Epidermal melanocyte (primary cell): ENCODE measurements around the gene KCNN3.

ENCODE experiments used
- DNase-seq: peaks from one replicate; pipeline ENCODE4 v3.0.0; 2011; ENCODE audit warnings: low spot score; ENCODE audit not compliant: insufficient read length

KCNN3 gene

DNA sequence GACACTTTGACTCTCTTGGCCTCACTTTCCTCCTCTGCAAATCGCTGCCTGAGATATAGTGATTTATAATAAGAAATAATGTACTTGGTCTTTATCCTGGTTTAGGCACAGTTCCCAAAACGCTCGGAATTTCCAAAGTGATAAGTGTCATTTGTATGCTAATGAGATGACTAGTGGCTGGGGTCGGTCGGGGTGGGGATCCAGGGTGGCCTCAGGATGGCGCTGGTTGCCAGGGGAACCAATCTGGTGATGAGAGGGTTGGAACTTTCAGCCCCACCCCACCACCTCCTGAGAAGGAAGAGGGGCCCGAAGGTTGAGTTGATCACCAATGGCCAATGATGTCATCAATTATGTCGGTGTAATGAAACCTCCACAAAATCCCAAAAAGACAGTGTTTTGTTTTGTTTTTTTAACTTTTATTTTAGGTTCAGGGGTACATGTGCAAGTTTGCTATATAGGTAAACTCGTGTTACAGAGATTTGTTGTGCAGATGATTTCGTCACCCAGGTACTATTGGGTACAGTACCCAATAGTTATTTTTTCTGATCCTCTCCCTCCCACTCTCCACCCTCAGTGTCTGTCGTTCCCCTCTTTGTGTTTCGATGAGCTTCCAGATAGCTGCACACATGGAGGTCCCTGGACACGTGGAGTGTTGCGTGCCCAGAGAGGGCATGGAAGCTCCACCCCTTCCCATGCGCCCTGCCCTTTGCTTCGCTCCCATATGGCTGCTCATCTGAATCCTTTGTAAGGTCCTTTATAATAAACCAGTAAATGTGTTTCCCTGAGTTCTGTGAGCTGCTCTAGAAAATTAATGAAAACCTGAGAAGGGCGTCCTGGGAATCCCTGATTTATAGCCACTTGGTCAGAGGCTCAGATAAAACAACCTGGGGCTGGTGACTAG, 97.2 kb downstream of the KCNN3 start:
- DNase-seq: no peak

DNA sequence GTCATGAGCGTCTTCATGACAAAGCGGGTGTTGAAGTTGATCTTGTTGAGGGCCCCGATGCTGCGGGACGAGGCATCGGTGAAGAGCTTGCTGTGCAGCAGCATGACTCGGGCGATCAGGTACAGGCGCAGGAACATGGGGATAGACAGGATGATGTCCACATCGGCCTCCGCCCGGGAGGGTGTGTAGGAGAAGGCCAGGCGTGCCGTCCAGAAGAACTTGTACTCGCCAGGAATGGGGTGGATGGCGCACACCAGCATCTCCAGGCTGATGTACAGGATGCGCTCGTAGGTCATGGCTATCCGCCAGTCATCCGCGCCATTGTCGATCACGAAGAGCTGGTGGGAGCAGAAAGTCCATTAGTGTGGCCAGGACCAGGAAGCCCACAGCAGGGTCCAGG, 98.0 kb downstream of the KCNN3 start:
- no peak for DNase-seq

DNA sequence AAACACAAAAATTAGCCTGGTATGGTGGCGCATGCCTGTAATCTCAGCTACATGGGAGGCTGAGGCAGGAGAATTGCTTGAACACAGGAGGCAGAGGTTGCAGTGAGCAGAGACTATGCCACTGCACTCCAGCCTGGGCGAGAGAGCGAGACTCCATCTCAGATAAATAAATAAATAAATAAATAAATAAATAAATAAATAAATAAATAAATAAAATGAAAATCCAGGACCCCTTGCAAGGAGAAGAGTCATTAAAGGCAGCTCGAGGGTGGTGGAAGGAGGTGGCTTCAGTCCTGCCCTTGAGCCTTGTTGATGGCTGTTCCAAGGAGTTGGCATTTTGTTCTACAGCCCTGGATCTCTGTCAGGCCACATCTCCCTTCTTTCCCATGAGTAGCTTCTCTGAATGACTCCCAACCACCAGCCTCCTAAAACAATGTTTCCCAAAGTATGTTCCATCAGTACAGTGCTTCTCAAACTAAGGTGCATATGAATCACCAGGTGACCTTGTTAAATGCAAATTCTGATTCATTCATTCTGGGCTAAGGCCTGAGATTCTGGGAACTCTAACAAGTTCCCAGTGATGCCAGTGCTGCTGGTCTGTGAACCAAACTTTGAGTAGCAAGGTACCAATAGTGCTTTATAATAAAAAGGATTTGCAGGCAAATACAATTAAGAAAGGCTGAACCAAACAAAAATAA, 99.0 kb downstream of the KCNN3 start:
- no peak for DNase-seq

DNA sequence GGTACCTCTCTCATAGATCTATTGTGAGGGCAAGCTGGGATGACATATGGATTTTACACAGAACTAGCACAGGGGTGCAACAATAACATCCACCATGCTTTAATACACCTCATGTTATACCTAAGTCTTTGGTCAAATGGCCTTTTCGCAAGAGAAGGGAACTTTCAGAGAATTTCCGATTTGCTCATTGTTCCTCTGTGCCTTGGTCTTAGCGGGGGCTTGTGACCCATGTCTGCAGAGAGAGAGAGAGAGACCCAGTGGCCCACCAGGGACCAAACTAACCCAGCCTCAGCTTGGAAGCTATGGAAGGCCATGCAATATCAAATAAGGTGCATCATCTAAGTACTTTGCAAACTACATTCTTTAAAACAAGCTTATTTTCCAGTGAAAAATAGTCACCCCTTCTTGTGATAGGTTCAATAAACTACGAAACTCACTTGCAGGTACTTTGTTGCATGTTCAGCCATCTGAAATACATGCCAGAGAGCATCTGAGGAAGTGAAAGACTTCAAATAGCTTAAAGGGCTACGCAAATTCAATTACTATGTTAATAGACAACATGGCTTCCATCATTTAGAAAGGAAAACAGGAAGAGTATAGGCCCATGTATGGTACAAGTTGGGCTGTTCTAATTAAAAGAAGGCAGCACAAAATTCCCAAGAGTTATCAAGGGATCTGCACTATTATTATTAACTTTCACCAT, 100.7 kb downstream of the KCNN3 start:
- no peak for DNase-seq

DNA sequence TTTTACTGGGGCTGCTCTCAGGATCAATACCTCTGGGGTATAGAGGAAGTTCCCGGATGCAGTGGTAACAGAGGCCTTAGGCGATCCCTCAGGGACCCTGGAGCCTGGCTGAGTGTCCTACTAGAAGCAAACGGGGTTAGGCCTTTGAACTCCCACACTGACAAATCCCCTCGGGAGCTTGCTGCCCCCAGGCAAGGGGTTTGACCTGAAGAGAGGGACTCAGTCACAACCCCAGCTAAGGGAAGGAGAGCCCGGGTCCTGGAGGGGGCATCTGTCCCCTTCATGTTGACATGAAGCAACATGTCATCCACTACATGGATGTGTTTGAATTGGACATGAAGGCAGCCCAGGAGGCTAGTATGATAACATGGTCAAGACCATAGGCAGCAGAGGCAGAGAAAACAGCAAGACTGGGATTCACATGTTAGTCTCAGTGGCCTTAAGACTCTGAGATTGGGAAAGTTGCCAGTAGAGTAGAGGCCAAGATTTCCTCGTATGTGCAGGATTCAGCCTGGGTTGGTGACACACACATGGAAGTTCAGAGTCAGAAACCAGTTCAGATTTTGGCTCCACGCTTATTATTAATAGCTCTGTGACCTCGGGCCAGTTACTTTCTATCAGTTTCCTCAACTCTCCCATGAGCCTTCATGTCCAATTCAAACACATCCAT, 101.5 kb downstream of the KCNN3 start:
- DNase-seq: no peak

DNA sequence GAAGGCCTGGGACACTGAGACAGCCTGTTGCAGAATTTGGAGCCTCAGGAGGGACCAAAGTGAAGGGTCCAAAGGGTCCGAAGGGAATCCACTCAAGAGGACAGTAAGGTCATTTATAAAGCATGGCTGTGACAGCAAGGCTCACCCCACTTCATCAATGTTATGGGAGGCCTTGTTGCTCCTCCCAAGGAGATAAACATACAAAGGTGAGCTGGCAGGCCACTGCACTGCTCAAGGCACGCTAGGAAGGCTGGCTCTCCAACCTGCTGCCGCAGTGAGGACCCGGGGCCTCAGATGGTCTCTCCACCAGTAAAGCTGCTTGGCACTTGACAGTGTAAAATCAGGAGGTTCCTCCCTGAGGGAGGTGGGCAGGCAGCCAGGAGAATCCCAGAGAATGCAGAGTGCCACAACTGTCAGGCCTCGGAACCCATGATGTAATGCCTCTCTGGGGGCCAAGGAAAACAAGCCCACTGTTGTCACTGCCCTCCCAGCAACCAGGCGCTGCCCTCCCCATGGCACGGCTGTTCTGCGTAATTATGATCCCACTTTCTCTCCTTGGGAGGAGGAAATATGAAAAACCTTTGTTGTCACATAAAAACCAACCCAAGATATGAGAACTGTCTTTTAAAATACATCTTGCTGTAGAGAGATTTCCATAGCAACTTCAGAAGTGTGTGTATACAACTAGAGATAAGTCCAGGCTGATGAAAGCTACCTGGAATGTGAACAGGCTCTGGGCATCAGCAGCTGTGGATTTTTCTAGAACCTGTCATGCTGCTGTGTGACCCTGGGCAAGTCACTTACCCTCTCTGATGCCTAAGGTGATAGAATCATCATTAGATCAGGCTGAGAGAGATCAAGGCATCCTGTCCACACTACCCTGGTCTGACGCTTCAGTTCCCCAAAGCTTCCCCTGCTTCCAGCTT, 102.5 kb downstream of the KCNN3 start:
- peak; percentile 41 for DNase-seq

DNA sequence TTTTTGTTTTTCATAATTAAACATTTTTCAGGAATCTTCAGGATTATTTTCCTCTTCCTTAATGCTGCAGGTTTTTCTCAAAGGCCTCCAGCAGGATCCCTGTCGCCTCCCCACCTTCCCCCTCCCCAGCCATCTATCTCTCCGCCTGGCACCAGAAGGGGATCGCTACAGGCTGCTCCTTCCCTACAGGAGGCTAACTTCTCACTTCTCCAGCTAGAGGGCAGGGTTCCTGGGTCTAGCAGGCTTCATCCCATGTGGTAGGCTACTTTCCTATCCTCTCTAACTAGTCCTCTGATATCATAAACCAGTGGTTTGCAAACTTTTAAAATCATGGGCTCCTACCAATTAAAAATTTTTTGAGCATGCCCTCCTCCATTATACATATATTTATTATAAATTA, 104.1 kb downstream of the KCNN3 start:
- DNase-seq: no peak

DNA sequence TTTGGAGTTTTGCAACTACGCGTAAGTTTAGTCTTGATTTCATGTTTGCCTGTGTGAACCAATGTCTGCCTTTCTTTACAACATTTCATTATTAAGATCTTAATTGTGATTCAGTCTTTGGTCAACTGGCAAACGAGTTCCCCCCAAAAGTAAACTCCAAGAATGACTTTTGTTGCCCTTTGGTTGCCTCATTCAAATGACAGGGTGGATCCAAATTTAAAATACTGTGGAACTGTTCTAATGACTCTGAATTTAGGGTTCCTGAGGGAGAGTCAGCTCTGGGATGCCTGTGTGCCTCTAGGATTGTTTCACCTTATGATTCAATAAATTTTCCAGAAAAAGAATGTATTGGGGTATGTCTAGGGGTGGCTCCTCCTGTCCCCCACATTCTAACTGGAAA, 105.3 kb downstream of the KCNN3 start:
- DNase-seq: no peak

DNA sequence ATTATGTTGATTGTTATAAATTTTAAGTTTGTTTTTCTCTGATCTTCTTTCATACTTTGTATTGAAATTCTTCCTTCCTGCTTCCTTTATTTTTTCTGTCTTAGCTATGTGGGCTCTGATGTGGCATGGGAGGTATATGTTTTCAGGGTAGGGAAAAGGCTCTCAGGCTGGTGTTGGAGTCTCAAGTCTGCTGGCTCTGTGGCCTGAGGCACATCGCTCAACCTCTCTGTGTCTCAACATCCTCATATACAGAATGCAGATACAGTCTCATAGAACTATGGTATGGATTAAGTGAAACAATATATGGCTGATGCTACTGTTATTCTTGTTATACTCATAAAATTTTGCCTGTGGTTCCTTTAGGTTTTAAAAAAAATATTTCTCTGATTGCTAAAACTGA, 105.9 kb downstream of the KCNN3 start:
- no peak for DNase-seq

DNA sequence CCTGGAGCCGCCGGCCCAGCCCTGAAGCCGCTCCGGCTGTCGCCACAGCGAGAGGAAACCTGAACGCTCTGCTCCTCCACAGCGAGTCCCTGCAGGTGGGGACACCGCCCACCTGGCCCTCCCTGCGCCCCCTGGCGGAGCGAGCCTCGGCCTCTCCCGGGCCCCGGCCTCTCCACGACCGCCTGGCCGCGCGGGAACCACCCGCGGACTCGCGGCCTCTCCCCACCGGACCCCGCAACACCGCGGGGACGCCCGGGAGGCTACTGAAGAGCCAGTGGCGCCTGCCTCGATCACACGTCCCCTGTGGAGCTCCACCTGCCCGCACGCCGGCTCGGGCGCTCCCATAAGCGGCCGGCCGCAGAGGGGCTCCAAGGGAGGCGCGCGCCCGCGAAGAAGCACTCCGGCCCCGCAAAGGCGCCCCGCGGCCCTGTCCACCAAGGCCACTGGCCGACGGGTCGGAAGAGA, 109.6 kb downstream of the KCNN3 start:
- DNase-seq: no peak

DNA sequence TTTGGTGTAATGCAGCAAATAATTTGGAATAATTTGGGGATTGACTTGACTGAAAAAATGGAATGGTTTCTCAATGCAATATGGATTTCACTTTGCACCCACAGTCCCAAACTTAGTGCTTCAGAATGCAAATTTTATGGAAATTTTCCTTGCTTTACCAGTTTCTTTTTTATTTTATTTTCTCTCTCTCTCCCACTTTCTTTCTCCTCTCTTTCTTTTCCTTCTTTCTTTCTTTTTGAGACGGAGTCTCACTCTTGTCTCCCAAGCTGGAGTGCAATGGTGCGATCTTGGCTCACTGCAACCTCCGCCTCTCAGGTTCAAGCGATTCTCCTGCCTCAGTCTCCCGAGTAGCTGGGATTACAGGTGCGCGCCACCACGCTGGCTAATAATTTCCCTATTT, 110.3 kb downstream of the KCNN3 start:
- DNase-seq: no peak

DNA sequence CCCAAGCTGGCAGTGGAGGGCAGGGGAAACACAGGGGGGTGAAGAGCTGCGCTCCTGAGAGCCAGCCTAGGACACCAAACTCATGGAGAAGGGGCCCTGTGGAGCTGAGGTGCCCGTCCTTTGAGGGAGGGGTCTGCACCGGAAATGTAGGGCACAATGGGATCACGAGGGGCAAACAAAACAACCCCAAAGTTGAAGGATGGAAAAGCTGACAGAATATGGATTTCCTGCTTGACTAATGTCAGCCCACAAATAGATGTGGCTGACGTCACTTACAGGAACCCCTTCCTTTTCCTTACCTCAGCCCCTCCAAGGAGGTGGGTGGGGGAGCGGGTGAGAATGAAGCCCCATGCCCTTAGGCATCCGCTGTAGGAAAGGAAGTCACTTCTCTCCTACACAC, 110.9 kb downstream of the KCNN3 start:
- no peak for DNase-seq

DNA sequence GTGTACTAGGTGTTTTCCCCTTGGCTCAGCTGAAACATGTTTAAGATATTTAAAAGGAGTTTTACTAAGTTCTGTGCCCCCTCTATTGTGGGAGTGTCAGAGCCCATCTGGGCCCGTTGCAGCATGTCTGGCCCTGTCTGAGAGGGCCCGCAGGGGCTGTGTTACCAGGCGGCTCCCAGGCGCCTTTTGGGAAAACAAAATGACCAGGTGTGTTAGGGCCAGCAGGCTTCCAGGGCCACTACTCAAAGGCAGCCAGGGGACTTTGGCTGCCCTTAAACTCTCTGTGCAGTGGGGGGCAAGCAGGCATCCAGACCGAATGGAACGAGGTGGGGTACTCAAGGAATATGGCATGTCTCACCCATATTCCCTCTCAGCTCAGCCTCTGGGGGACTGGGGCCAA, 111.7 kb downstream of the KCNN3 start:
- no peak for DNase-seq

DNA sequence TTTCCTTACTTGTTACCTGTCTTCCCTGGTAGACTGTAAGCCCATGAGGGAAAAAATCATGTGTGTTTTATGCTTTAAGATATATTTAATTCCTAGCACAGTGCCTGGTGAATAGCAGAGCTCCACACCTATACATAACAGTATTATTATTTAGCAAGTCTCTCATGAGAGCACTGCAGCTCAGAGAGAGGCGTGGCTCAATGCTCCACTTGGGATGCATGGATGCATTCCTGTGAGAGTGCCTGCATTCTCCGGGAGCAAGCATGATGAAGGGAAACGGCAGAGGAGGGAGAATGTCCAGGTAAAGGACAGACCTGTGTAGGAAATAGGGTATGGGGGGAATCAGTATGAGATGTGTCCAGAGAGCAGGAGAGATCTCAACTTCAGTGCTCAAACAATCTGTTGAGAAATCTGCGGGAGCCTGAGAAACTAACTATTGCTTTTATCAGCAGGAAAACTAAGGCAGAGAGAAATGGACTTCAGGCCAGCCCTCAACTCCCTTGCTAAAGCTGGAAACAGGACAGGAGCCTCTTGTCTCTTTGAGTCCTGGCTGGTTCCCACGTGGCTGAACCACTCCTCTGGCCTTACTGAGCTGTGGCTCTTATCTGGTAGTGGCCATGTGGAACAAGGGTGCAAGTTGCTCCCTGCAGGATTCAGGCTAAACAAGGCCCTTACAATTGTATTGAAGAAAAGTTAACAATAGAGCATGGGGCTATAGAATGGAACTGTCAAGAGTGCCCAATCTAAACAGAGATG, 113.1 kb downstream of the KCNN3 start:
- DNase-seq: no peak

DNA sequence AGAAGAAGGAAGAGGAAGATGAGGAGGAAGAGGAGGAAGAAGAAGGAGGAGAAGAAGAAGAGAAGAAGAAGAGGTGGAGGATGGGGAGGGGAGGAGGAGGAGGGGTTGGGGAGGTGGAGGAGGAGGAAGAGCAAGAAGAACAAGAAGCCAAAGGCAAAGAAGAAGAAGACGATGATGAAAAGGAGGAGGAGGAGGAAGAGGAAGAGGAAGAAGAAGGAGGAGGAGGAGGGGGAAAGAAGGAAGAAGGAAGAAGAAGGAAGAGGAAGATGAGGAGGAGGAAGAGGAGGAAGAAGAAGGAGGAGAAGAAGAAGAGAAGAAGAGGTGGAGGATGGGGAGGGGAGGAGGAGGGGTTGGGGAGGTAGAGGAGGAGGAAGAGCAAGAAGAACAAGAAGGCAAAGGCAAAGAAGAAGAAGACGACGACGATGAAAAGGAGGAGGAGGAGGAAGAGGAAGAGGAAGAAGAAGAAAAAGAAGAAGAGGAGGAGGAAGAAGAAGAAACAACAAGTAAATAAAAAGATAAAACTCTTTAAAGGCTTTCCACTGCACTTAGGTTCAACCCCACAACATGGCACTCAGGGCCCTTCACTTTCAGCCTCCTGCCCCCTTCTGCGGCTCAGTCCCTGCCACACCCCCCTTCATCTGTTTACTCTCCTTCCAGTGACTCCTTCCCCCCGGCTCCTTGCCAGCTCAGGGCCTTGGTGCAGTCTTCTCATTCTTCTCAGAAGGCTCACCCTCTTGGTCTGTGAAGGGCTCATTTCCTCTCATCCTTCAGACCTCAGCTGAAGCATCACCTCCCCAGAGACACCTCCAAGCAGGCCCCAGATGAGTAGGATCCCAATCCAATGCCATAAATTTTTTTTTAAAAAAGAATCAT, 114.0 kb downstream of the KCNN3 start:
- DNase-seq: no peak

DNA sequence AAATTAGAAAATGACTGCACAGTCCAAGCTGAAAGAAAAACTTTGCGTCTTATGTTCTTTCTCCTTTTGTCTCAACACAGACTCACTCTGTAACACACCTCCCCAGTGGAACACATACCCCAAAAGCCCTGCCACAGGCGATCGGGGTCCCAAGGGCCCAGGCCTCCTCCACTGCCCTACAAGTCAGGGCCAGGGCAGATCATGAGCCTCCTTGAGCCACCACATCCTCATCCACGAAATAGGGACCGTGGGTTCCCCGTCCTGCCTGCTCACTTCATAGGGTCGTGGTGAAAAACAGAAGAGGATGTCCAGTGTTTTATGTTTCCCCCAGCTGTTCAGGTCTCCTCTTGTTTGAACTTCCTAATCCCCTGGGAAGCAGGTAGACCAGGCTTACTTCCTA, 116.7 kb downstream of the KCNN3 start:
- DNase-seq: no peak

DNA sequence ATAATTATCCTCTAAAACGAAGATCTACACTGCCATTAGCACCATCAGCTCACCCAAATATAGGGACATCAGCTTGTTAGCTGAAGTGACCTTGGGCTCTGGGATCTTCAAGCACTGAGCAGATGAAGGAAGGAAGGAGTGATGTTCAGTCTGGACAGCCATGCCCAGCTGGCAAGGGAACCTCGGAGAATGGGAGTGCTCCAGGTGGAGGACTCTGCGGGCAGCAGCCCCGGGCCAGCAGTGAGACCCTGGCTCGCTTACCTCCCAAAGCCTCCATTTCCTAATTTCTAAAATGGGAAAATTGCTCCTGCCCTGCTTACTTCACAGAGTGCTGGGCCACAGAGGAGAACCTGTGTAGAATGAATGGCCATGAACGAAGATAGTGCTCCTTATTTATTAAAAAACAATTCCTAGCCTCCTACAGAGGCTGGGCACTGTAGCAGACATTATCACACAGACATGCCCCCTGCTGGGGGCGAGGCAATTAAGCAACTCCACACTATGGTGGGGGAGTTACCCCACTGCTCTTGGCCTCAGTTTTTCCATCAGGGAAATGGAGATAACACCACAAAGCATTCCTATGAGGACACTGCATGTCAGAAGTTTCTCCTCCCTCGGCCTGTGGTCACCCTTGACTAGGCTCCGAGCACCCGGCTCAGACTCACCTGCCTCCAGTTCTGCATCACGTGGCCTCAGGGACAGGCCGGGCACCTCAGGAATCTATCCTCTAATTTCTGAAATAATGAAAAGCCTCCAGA, 117.6 kb downstream of the KCNN3 start:
- DNase-seq: no peak

DNA sequence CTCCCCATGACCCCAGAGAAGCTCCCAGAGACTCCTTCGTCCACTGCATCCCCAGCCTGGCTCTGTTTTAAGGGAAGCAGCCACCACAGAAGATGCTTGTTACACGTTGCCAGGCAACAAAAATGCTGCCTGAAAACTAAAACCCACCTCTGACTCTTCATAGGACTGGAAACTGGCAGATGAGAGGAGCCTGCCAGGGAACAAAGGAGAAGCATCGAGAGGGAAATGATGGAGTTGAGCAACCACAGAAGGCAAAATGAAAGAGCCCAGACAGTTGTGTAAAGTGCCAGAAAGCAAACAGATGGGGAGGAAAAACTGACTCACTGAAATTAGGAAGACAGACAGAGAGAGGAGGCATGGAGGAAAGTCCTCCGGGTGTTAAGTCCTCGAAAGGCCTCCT, 118.4 kb downstream of the KCNN3 start:
- DNase-seq: no peak
